SH-SY5Y (cell line): ENCODE measurements around the gene GAB2.

Experiments
- GATA2 ChIP-seq: IDR thresholded peaks from 2 replicates; pipeline ENCODE4 v1.6.1; 2011; ENCODE audit warnings: mild to moderate bottlenecking, low read depth, low read length
- GATA3 ChIP-seq: IDR thresholded peaks from 2 replicates; pipeline ENCODE4 v1.6.1; 2011; ENCODE audit warnings: low read depth, mild to moderate bottlenecking, low read length, moderate library complexity

GRCh38 chr11:78403781-78404180 is 13.8 kb downstream of the GAB2 start:
- TF ChIP-seq GATA2 (no peak), GATA3 (no peak)
